Hepatocyte (in vitro differentiated cells): ENCODE measurements around the gene EFNB1.
A peak's percentile ranks its signal among the peaks of the same experiment; 100 is the strongest.

Experiments
- CTCF ChIP-seq: fragments of 200-600 bp; sonication (generic); IDR thresholded peaks from 2 replicates; pipeline ENCODE4 v1.5.1; 2016; ENCODE audit warnings: antibody characterized with exemption, mild to moderate bottlenecking; ENCODE audit not compliant: poor library complexity
- EZH2 ChIP-seq: fragments of 200-600 bp; sonication (generic); IDR thresholded peaks from 2 replicates; pipeline ENCODE4 v1.6.1; 2016; ENCODE audit warnings: antibody characterized with exemption, mild to moderate bottlenecking, borderline replicate concordance
- EZH2phosphoT487 ChIP-seq: fragments of 200-600 bp; sonication (generic); IDR thresholded peaks from one replicate; pipeline ENCODE4 v1.6.1; 2018; ENCODE audit warnings: antibody characterized with exemption, mild to moderate bottlenecking, low read depth, moderate library complexity; ENCODE audit not compliant: unreplicated experiment, severe bottlenecking

GRCh38 chrX:68808686-68809357, 20.0 kb upstream of the EFNB1 start:
- TF ChIP-seq EZH2phosphoT487, result no peak
- no peak for TF ChIP-seq EZH2
- peak; percentile 31 for TF ChIP-seq CTCF
